Spleen (tissue), 11 donors: Measurements from ENCODE around the gene METTL9. TPM values are rescaled to one million over a fixed set of nuclear protein-coding genes. Genes with fewer than 3 reads are reported as not detected.

Source experiments
- DNase-seq: peaks from one replicate; pipeline ENCODE4 v3.0.0-alpha.2; 2020
- H3K27ac ChIP-seq, 8 donors: fragments of 200-600 bp; sonication (generic) in 7 of 8; 1 replicate in 4 of 8; 2 replicates in 4 of 8; pipeline versions ENCODE4 v1.5.0 to v1.8.0; 2016 to 2021; ENCODE audit warnings: inconsistent platforms in 4 of 8, mild to moderate bottlenecking in 4 of 8, moderate library complexity in 1 of 8
- H3K27me3 ChIP-seq, 7 donors: fragments of 200-600 bp; sonication (generic) in 6 of 7; replicated peaks in 1 of 7; 1 replicate in 4 of 7; 2 replicates in 3 of 7; pipeline versions ENCODE4 v1.5.0 to v1.8.0; 2016 to 2021; ENCODE audit warnings: inconsistent platforms in 3 of 7, mild to moderate bottlenecking in 1 of 7
- H3K36me3 ChIP-seq, 6 donors: fragments of 200-600 bp; sonication (generic) in 5 of 6; 1 replicate in 4 of 6; 2 replicates in 2 of 6; pipeline versions ENCODE4 v1.5.0 to v1.8.0; 2016 to 2021; ENCODE audit warnings: inconsistent platforms in 2 of 6
- H3K4me1 ChIP-seq, 6 donors: fragments of 200-600 bp; sonication (generic) in 5 of 6; 1 replicate in 3 of 6; 2 replicates in 3 of 6; pipeline versions ENCODE4 v1.5.0 to v1.8.0; 2016 to 2021; ENCODE audit warnings: inconsistent platforms in 3 of 6
- H3K4me3 ChIP-seq, 8 donors: fragments of 200-600 bp; sonication (generic) in 7 of 8; 1 replicate in 4 of 8; 2 replicates in 4 of 8; pipeline versions ENCODE4 v1.5.0 to v1.8.0; 2016 to 2021; ENCODE audit warnings: inconsistent platforms in 4 of 8, mild to moderate bottlenecking in 4 of 8, moderate library complexity in 2 of 8
- H3K9me3 ChIP-seq, 8 donors: fragments of 200-600 bp; sonication (generic) in 7 of 8; 1 replicate in 4 of 8; 2 replicates in 4 of 8; pipeline versions ENCODE4 v1.5.0 to v1.8.0; 2016 to 2021; ENCODE audit warnings: inconsistent platforms in 4 of 8
- POLR2A ChIP-seq, 3 donors: fragments of 450-650 bp; IDR thresholded peaks; one replicate each; pipeline ENCODE4 v1.5.1; 2017; ENCODE audit warnings: antibody characterized with exemption in 3 of 3, mild to moderate bottlenecking in 1 of 3
- POLR2AphosphoS5 ChIP-seq, 3 donors: sonication (generic); formaldehyde crosslinking; IDR thresholded peaks; one replicate each; pipeline ENCODE4 v1.5.1; 2017; ENCODE audit warnings: antibody characterized with exemption in 3 of 3
- WGBS, 5 donors: extraction: QIAGEN DNeasy Blood & Tissue Kit in 3 of 5; methylation state at CpG; one replicate each; pipeline versions ENCODE4 v1.1.5 to v1.1.7; 2013 to 2018; 5-methylcytosine and 5-hydroxymethylcytosine counted together
- intact Hi-C: fragments of 100-400 bp; cut with DNase I; formaldehyde crosslinking; loops from one replicate; pipeline ENCODE4 v1.15.0; 2023; ENCODE audit warnings: low total_unique reads
- polyA plus RNA-seq, 3 donors: library from polyadenylated mRNA; stranded (reverse); fragments of 200-250 nt; gene quantifications; one replicate each; pipeline ENCODE4 v1.2.1, GENCODE V29; 2013
- total RNA-seq, 7 donors: library from RNA; depleted of rRNA in 3 of 7; stranded (reverse); fragments of >200 nt in 3 of 7; fragmentation: NEBNext Ultra II Directional in 4 of 7; extraction: Animal tissue kit (Norgen Biotek cat#: 25700) in 4 of 7; gene quantifications; one replicate each; pipeline versions ENCODE4 v1.1.0 to v1.2.1, GENCODE V29; 2016 to 2021
- TF ChIP-seq, protein P1 (sequence below), 11 experiments: fragments of 200-600 bp in 7 of 11; fragments of 450-650 bp in 4 of 11; sonication (generic) in 4 of 11; IDR thresholded peaks in 8 of 11; conservative IDR thresholded peaks in 3 of 11; 1 replicate in 7 of 11; 2 replicates in 4 of 11; pipeline versions ENCODE4 v1.4.0 to v1.8.0; 2016 to 2021; ENCODE audit warnings: antibody characterized with exemption in 11 of 11, inconsistent platforms in 4 of 11, mild to moderate bottlenecking in 1 of 11
- donor health status: healthy with polysubstance abuse.
- donor health status: DM: no; HTN: no; CAD: no; lungs with moderate emphysema.
- donor health status: DM: no; HTN: no; CAD: no.
- donor health status: Bipolar disorder and iron deficiency.
- donor health status: healthy.
- donor health status: DM: no; HTN: no; CAD: no.
- donor health status: DM: yes; HTN: yes; CAD: no.

Gene METTL9
- total and polyA plus RNA-seq, 10 donors: 28.5 to 247 (median 97.1) TPM

GRCh38 chr16:21651515-21651914 lies 52.1 kb downstream of the METTL9 start:
- Histone ChIP-seq H3K27ac (peak overlapping the region; percentile 15 to 89 (median 83)), H3K36me3 (peaks cover 0 to 57% (median 6%) of the 10 kb centered on the region in 6 donors), H3K27me3 (no peaks in the 10 kb centered on the region), H3K9me3 (no peaks in the 10 kb centered on the region), H3K4me1 (peaks cover 23 to 99% (median 86%) of the 10 kb centered on the region in 6 donors), H3K4me3 (peak overlapping the region; percentile 0 to 62 (median 35))
- no peak for DNase-seq
- intact Hi-C loops: no loop called here
- TF ChIP-seq POLR2A (IDR thresholded peaks at IDR 0.05) (no peak), POLR2AphosphoS5 (IDR thresholded peaks at IDR 0.05) (no peak)
- TF ChIP-seq, protein P1, sequence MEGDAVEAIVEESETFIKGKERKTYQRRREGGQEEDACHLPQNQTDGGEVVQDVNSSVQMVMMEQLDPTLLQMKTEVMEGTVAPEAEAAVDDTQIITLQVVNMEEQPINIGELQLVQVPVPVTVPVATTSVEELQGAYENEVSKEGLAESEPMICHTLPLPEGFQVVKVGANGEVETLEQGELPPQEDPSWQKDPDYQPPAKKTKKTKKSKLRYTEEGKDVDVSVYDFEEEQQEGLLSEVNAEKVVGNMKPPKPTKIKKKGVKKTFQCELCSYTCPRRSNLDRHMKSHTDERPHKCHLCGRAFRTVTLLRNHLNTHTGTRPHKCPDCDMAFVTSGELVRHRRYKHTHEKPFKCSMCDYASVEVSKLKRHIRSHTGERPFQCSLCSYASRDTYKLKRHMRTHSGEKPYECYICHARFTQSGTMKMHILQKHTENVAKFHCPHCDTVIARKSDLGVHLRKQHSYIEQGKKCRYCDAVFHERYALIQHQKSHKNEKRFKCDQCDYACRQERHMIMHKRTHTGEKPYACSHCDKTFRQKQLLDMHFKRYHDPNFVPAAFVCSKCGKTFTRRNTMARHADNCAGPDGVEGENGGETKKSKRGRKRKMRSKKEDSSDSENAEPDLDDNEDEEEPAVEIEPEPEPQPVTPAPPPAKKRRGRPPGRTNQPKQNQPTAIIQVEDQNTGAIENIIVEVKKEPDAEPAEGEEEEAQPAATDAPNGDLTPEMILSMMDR (IDR thresholded peaks at IDR 0.05 in 8 of 11, conservative IDR thresholded peaks at IDR 0.05 in 3 of 11): no peak
- WGBS, 5 donors: 86 to 95% (median 89%) methylated on average over 3 of the region's 3 CpGs

- TF ChIP-seq, protein P1 (IDR thresholded peaks at IDR 0.05 in 8 of 11, conservative IDR thresholded peaks at IDR 0.05 in 3 of 11): no peak
- peak in 1 of 3 donors; percentile 41 for TF ChIP-seq POLR2AphosphoS5 (IDR thresholded peaks at IDR 0.05)
- peak within 1 kb of the TSS; percentile 0 to 62 (median 35) for H3K4me3 ChIP-seq
- peak; percentile 79 for DNase-seq
Observed at GRCh38 chr16:21652453-21652852, 53.1 kb downstream of the METTL9 start, which contains the start of gene IGSF6. Gene IGSF6, minus strand, starts transcription at chr16:21652608. Its CDS starts 10 bp downstream, at chr16:21652598.

DNA sequence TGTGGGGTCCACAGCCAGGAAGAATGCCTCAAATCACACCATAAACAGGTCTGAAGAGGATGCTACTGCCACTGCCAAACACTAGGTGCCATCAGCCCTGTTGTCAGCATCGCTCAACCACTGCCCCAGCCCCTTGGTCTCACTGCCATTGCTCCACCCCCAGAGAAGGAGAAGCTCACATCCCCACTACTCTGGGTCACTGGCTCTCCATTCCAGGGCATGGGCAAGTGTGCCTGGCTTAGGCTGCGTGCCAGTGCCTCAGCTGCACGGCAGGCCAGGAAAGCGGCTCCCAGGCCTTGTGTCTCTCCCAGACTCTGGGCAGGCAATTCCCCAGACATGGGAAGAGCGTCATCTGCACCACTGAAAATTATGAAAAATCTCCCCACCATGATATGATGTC lies 54.2 kb downstream of the METTL9 start:
- no peak for TF ChIP-seq POLR2A (IDR thresholded peaks at IDR 0.05)
- TF ChIP-seq POLR2AphosphoS5 (IDR thresholded peaks at IDR 0.05): peak; percentile 15 to 62 (median 55)
- TF ChIP-seq, protein P1 (IDR thresholded peaks at IDR 0.05 in 8 of 11, conservative IDR thresholded peaks at IDR 0.05 in 3 of 11): no peak
- peak overlapping the region in 7 of 8 donors; percentile 74 to 89 (median 86) for H3K27ac ChIP-seq
- 82 to 99% (median 93%) methylated on average over 5 of the region's 5 CpGs for whole genome bisulfite sequencing, 5 donors
- H3K9me3 ChIP-seq: no peaks in the 10 kb centered on the region
- peaks cover 13 to 99% (median 86%) of the 10 kb centered on the region in 6 donors for H3K4me1 ChIP-seq
- peak overlapping the region in 2 of 8 donors; percentile 34 to 62 for H3K4me3 ChIP-seq
- H3K36me3 ChIP-seq: peaks cover 0 to 38% (median 6%) of the 10 kb centered on the region in 6 donors
- peak; percentile 78 for DNase-seq
- H3K27me3 ChIP-seq: no peaks in the 10 kb centered on the region
- intact Hi-C loops: no loop called here

More at GRCh38 chr16:21652453-21652852, 53.1 kb downstream of the METTL9 start, which contains the start of gene IGSF6:
- WGBS, 5 donors: 60 to 93% (median 81%) methylated on average over 6 of the region's 6 CpGs
- peaks cover 0 to 49% (median 6%) of the 10 kb centered on the region in 6 donors for H3K36me3 ChIP-seq
- peak within 1 kb of the TSS; percentile 15 to 89 (median 83) for H3K27ac ChIP-seq
- H3K27me3 ChIP-seq: no peaks in the 10 kb centered on the region
- peaks cover 20 to 99% (median 86%) of the 10 kb centered on the region in 6 donors for H3K4me1 ChIP-seq
- intact Hi-C loops: no loop called here
- no peaks in the 10 kb centered on the region for H3K9me3 ChIP-seq

- H3K27ac ChIP-seq: peak overlapping the region in 5 of 8 donors; percentile 75 to 89 (median 86)
Observed at GRCh38 chr16:21654466-21654865, 55.1 kb downstream of the METTL9 start.

More at GRCh38 chr16:21654466-21654865, 55.1 kb downstream of the METTL9 start:
- peaks cover 13 to 99% (median 85%) of the 10 kb centered on the region in 6 donors for H3K4me1 ChIP-seq
- peaks cover 0 to 29% (median 6%) of the 10 kb centered on the region in 6 donors for H3K36me3 ChIP-seq
- TF ChIP-seq, protein P1 (IDR thresholded peaks at IDR 0.05 in 8 of 11, conservative IDR thresholded peaks at IDR 0.05 in 3 of 11): no peak
- TF ChIP-seq POLR2AphosphoS5 (IDR thresholded peaks at IDR 0.05) (no peak), POLR2A (IDR thresholded peaks at IDR 0.05) (no peak)
- H3K27me3 ChIP-seq: no peaks in the 10 kb centered on the region
- no peak overlapping the region for H3K4me3 ChIP-seq
- no peaks in the 10 kb centered on the region for H3K9me3 ChIP-seq
- intact Hi-C loops: no loop called here
- WGBS, 5 donors: 86 to 94% (median 91%) methylated on average over 1 of the region's 1 CpG
- DNase-seq: no peak
